ENCODE results near the gene PPP2CA.

PPP2CA gene

DNA sequence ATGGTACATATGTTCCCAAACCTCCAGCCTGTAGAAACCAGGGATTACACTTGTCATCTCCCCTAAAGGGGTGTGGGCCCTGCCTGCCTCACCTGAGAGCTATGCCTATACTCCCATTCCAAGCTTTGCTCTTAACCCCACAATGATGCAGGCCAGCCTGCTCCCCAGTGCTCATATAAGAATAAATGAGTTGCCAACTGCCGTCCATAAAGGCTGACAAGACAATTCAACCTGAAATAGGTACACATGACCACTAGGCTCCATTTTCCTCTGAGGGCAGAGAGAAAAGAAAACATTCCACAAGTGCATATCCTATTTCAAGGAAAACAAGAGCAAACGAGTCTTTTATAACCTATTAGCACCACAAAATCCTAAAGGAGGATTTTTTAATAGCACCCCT, 77.6 kb downstream of the PPP2CA start:
- no peak for DNase-seq (ENCODE audit: low read depth)

DNA sequence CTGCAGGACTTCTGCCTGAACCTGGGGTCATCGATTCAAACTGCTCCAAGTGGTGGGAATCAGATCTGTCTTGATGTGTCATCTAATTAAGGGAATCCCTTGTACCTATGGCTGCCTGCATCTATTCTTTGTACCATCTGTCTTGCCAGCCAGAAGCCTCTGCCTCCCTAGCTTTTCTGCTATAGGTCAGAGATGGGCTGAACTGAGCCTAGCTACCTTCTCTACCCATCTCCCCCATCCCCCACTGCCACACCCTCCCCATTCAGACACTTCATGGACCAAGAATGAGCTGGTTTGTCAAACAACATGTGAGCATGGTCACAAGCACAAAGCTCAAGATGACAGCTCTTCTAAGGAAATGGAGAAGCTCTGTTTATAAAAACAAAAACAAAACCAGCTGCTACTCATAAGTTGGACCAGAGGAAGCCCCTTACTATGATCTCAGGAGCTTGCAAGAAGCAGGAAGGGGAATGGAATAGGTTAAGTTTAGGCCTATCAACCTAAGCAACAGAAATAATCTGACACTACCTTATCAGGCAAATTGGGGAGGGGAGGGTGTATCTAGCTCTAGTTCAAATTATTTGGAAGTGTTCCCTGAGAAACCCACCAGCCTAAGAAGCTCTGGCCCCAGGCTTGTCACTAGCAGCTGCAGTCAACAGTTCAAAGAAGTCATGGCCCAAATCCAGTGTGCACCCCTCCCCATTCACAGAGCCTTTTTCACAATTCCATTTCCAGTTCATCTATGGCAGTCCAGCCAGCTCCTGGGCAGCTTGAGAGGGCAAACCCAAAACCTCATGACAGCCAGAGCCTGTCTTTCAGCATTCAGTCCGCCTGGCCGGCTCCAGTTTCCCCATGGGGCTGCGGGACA, 79.0 kb downstream of the PPP2CA start:
- DNase-seq (ENCODE audit: low read depth) = no peak

DNA sequence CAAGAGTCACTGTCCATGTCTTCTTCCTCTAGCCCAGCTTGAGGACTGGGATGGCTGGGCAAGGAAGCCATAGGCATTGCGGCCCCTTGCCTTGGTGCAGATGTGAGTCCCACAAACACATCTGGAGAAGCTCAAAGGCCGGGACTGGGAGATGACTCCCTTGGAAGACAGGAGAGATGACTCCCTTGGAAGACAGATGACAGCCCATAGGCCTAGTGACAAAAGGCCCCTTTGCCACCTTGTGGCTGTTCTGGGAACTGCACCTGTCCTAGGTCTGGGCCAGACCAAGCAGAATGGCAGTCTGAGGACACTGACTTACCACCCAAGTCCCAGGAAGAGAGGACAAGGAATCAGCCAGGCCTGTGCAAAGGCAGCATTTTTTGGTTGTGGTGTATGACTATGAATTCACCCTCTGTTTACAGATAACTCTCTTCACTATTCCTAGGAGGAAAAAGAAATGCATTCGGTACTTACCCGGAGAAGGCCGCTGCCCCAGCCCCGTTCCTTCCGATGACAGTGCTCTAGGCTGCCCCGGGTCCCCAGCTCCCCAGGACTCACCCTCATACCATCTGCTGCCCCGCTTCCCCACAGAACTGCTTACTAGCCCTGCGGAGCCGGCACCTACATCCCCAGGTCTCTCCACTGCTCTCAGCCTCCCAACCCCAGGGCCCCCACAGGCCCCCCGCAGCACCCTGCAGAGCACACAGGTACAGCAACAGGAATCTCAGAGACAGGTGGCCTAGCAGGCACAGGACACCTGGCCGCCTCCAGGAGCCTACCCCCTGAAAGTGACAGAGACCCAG, 79.9 kb downstream of the PPP2CA start:
- peak; percentile 74 for DNase-seq (ENCODE audit: low read depth)

DNA sequence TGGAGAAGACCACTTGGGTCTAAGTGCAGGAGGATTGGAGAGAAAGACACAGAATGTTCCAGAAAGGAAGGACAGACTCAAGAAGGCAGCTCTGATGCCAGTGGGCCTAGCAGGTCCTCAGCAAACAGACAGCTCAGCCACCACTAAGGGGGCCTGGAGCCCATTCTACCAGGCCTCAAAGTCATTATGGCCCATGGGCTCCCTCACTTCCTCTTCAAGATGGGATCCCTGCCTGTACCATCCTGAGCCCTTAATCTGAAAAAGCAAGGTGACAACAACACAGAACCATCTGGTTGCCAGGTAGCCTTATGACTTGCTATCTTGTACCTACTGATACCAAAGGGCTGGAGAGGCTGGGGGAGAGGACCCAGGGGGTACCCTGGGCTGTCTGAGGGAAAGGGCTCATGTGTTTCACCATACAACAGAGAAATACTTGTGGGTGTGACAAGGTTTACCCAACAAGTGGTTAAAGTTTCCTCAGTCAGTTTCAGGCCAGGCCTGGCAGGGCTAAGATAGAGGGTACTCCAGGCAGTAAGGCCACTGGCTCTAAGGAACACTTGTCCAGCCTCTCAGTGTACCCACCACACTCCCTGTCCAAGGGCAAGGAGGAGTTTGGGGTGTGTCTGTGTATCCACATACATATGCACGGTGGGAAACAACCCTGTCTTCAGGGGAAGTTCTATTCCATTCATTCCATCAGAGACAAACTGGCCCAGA, 80.7 kb downstream of the PPP2CA start:
- no peak for DNase-seq (ENCODE audit: low read depth)
